Mesothelial cell of epicardium (in vitro differentiated cells): Measurements from ENCODE around the gene MFSD6L. TPM values are rescaled to one million over a fixed set of nuclear protein-coding genes. Genes with fewer than 3 reads are reported as not detected.

Source experiments
- DNase-seq, 2 experiments: peaks; one replicate each; pipeline ENCODE4 v3.0.0; 2021; ENCODE audit warnings: low spot score in 2 of 2; ENCODE audit not compliant: unreplicated experiment in 2 of 2
- H3K27ac Mint-ChIP-seq: 2 replicates; pipeline ENCODE4 v1.8.0; 2021; ENCODE audit warnings: mixed read lengths
- H3K27me3 Mint-ChIP-seq: 2 replicates; pipeline ENCODE4 v1.8.0; 2021; ENCODE audit warnings: low read depth, mixed read lengths
- H3K36me3 Mint-ChIP-seq: 2 replicates; pipeline ENCODE4 v1.8.0; 2021; ENCODE audit warnings: mixed read lengths
- H3K4me1 Mint-ChIP-seq: 2 replicates; pipeline ENCODE4 v1.8.0; 2021; ENCODE audit warnings: mixed read lengths
- H3K4me3 Mint-ChIP-seq: 2 replicates; pipeline ENCODE4 v1.8.0; 2021; ENCODE audit warnings: mild to moderate bottlenecking, moderate library complexity, mixed read lengths
- H3K9me3 Mint-ChIP-seq: 2 replicates; pipeline ENCODE4 v1.8.0; 2021; ENCODE audit warnings: mixed read lengths
- CTCF ChIP-seq: fragments of 200-600 bp; sonication (generic); IDR thresholded peaks from one replicate; pipeline ENCODE4 v1.5.0; 2021; ENCODE audit warnings: antibody characterized with exemption; ENCODE audit not compliant: unreplicated experiment
- total RNA-seq: library from RNA; stranded (reverse); gene quantifications from 3 replicates; pipeline ENCODE4 v1.2.1, GENCODE V29; 2021

The MFSD6L gene
- total RNA-seq, 1 donor from 2014 or later = 4.0 TPM

- no peak for TF ChIP-seq CTCF
- Mint-ChIP-seq H3K36me3 (no peaks in the 10 kb centered on the region), H3K4me1 (peaks cover 4% of the 10 kb centered on the region), H3K9me3 (peaks cover 5% of the 10 kb centered on the region), H3K4me3 (no peak overlapping the region), H3K27me3 (peaks cover 6% of the 10 kb centered on the region), H3K27ac (no peak overlapping the region)
- DNase-seq = no peak
Measured at GRCh38 chr17:8830141-8830540, 31.0 kb upstream of the MFSD6L start.

GRCh38 chr17:8829036-8829941 lies 30.1 kb upstream of the MFSD6L start:
- H3K36me3 Mint-ChIP-seq = no peaks in the 10 kb centered on the region
- H3K9me3 Mint-ChIP-seq = peaks cover 14% of the 10 kb centered on the region
- no peak for DNase-seq
- no peak overlapping the region for H3K27ac Mint-ChIP-seq
- no peak overlapping the region for H3K4me3 Mint-ChIP-seq
- TF ChIP-seq CTCF = no peak
- peaks cover 6% of the 10 kb centered on the region for H3K27me3 Mint-ChIP-seq
- peaks cover 4% of the 10 kb centered on the region for H3K4me1 Mint-ChIP-seq

- H3K36me3 Mint-ChIP-seq = no peaks in the 10 kb centered on the region
- TF ChIP-seq CTCF = no peak
- peaks cover 4% of the 10 kb centered on the region for H3K4me1 Mint-ChIP-seq
- H3K4me3 Mint-ChIP-seq = no peak overlapping the region
- H3K27me3 Mint-ChIP-seq = peaks cover 5% of the 10 kb centered on the region
- no peak for DNase-seq
- peaks cover 18% of the 10 kb centered on the region for H3K9me3 Mint-ChIP-seq
- H3K27ac Mint-ChIP-seq = no peak overlapping the region
Measured at GRCh38 chr17:8828517-8828875, 29.3 kb upstream of the MFSD6L start.

- DNase-seq = peak in 1 of 2 experiments; percentile 7
- Mint-ChIP-seq H3K4me3 (no peak overlapping the region), H3K4me1 (peaks cover 4% of the 10 kb centered on the region), H3K27ac (no peak overlapping the region), H3K9me3 (peaks cover 24% of the 10 kb centered on the region), H3K27me3 (peaks cover 9% of the 10 kb centered on the region), H3K36me3 (no peaks in the 10 kb centered on the region)
- TF ChIP-seq CTCF = no peak
Measured at GRCh38 chr17:8826808-8827435, 27.8 kb upstream of the MFSD6L start.

DNA sequence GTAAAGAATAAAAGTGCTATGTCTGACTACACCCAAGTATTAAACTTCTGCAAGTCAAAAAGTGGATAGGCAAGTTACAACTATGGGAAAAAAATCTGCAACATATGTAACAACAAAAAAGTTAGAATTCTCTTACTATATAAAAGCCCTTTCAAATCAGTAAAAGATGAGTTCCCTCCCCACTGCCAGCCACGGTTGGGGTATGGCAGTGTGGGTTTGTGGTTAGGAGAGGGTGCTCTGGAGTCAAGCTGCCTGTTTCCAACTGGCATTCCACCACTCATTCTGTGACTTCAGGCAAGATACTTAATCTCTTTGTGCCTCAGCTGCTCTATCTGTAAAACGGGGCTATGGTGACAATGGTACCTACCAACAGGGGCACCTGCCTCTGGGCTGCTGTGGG lies 26.6 kb upstream of the MFSD6L start:
- H3K27me3 Mint-ChIP-seq = peaks cover 12% of the 10 kb centered on the region
- TF ChIP-seq CTCF = no peak
- no peak overlapping the region for H3K27ac Mint-ChIP-seq
- H3K4me1 Mint-ChIP-seq = peaks cover 4% of the 10 kb centered on the region
- H3K9me3 Mint-ChIP-seq = peaks cover 24% of the 10 kb centered on the region
- no peak for DNase-seq
- no peaks in the 10 kb centered on the region for H3K36me3 Mint-ChIP-seq
- H3K4me3 Mint-ChIP-seq = no peak overlapping the region
